OCI-LY7 (cell line): ENCODE results near the gene SMIM38.

Source experiments
- EZH2phosphoT487 ChIP-seq: fragments of 200-600 bp; sonication (generic); IDR thresholded peaks from 2 replicates; pipeline ENCODE4 v1.6.1; 2018; ENCODE audit warnings: low read depth, borderline replicate concordance, mild to moderate bottlenecking, mixed run types, antibody characterized with exemption, low read length, moderate library complexity, mixed read lengths
- TF ChIP-seq, protein P1 (sequence below): fragments of 200-600 bp; sonication (generic); conservative IDR thresholded peaks from 2 replicates; pipeline ENCODE4 v1.5.1; 2014; ENCODE audit warnings: mild to moderate bottlenecking, antibody characterized with exemption, low read length, moderate library complexity, mixed read lengths

GRCh38 chr11:69110451-69110850 is 45.3 kb upstream of the SMIM38 start:
- TF ChIP-seq, protein P1, sequence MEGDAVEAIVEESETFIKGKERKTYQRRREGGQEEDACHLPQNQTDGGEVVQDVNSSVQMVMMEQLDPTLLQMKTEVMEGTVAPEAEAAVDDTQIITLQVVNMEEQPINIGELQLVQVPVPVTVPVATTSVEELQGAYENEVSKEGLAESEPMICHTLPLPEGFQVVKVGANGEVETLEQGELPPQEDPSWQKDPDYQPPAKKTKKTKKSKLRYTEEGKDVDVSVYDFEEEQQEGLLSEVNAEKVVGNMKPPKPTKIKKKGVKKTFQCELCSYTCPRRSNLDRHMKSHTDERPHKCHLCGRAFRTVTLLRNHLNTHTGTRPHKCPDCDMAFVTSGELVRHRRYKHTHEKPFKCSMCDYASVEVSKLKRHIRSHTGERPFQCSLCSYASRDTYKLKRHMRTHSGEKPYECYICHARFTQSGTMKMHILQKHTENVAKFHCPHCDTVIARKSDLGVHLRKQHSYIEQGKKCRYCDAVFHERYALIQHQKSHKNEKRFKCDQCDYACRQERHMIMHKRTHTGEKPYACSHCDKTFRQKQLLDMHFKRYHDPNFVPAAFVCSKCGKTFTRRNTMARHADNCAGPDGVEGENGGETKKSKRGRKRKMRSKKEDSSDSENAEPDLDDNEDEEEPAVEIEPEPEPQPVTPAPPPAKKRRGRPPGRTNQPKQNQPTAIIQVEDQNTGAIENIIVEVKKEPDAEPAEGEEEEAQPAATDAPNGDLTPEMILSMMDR = no peak
- no peak for TF ChIP-seq EZH2phosphoT487
